Sigmoid colon (tissue), 4 donors: ENCODE measurements around the gene SLC41A1.
"Not testable (repeated sequence)": the region's sequence is repeated elsewhere in the genome, so short reads cannot be mapped to it uniquely, and the experiment has no call there.

Experiments used
- EP300 ChIP-seq, 4 donors: sonication (generic); formaldehyde crosslinking; IDR thresholded peaks; one replicate each; pipeline ENCODE4 v1.6.1; 2017; ENCODE audit warnings: antibody characterized with exemption in 4 of 4
- POLR2A ChIP-seq, 2 donors: fragments of 450-650 bp; IDR thresholded peaks; one replicate each; pipeline ENCODE4 v1.6.1; 2016; ENCODE audit warnings: antibody characterized with exemption in 2 of 2, mild to moderate bottlenecking in 2 of 2, moderate library complexity in 2 of 2
- POLR2AphosphoS5 ChIP-seq, 4 donors: sonication (generic); formaldehyde crosslinking; IDR thresholded peaks; one replicate each; pipeline ENCODE4 v1.6.1; 2017; ENCODE audit warnings: antibody characterized with exemption in 4 of 4
- TF ChIP-seq, protein P1 (sequence below), 4 experiments: fragments of 450-650 bp in 3 of 4; fragments of 200-600 bp in 1 of 4; IDR thresholded peaks; one replicate each; pipeline ENCODE4 v1.5.1; 2016 to 2019; ENCODE audit warnings: antibody characterized with exemption in 4 of 4, mild to moderate bottlenecking in 3 of 4, moderate library complexity in 2 of 4

DNA sequence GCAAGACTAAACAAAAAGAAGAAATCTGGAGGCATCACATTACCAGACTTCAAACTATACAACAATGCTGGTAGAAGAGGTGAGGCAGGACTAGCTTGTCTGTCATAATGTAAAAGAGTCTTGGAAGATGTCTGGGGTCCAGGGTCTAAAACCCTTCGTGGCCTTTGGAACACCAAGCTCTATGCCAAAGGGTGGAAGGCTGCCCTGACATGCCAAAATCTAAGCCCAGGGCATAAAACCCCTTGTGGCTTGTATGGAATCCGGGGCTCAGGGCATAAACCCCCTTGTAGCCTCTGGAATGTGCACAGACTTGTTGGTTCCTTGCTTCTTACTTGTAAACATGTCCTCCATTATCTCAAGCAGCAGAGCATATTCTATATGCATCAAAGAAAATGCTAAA, 44.5 kb upstream of the SLC41A1 start:
- not testable (repeated sequence) for TF ChIP-seq POLR2A, EP300, POLR2AphosphoS5 (IDR thresholded peaks at IDR 0.05)
- TF ChIP-seq, protein P1, sequence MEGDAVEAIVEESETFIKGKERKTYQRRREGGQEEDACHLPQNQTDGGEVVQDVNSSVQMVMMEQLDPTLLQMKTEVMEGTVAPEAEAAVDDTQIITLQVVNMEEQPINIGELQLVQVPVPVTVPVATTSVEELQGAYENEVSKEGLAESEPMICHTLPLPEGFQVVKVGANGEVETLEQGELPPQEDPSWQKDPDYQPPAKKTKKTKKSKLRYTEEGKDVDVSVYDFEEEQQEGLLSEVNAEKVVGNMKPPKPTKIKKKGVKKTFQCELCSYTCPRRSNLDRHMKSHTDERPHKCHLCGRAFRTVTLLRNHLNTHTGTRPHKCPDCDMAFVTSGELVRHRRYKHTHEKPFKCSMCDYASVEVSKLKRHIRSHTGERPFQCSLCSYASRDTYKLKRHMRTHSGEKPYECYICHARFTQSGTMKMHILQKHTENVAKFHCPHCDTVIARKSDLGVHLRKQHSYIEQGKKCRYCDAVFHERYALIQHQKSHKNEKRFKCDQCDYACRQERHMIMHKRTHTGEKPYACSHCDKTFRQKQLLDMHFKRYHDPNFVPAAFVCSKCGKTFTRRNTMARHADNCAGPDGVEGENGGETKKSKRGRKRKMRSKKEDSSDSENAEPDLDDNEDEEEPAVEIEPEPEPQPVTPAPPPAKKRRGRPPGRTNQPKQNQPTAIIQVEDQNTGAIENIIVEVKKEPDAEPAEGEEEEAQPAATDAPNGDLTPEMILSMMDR (IDR thresholded peaks at IDR 0.05): not testable (repeated sequence)
